HepG2 (cell line): ENCODE results near the gene BCAS3. TPM values are rescaled to one million over a fixed set of nuclear protein-coding genes. Genes with fewer than 3 reads are reported as not detected.

Experiments
- CHD4 ChIP-seq: fragments of 200-600 bp; sonication (generic); IDR thresholded peaks from 2 replicates; pipeline ENCODE4 v1.7.0; 2017; ENCODE audit warnings: mild to moderate bottlenecking, low read length, borderline replicate concordance
- ELF1 ChIP-seq: sonication (generic); formaldehyde crosslinking; IDR thresholded peaks from 2 replicates; pipeline ENCODE4 v1.4.0; 2020; ENCODE audit warnings: missing genetic modification reagents
- SIN3A ChIP-seq: IDR thresholded peaks from 2 replicates; pipeline ENCODE4 v1.6.1; 2011; ENCODE audit warnings: low read depth, mild to moderate bottlenecking, control low read depth, low read length, borderline replicate concordance
- ZFP62 ChIP-seq: sonication (generic); formaldehyde crosslinking; IDR thresholded peaks from 2 replicates; pipeline ENCODE4 v1.4.0; 2020; ENCODE audit warnings: missing genetic modification reagents
- polyA plus RNA-seq, 8 experiments: library from polyadenylated mRNA; depleted of rRNA in 3 of 8; stranded (reverse) in 7 of 8; unstranded in 1 of 8; fragments of >200 nt; fragmentation: Illumina TruSeq in 4 of 8; extraction: Trizol in 4 of 8; gene quantifications; 2 replicates each; pipeline versions ENCODE4 v1.2.1 to v1.2.3, GENCODE V29; 2011 to 2016; ENCODE audit warnings: low read depth in 4 of 8, missing spikeins in 1 of 8, mixed read lengths in 1 of 8; ENCODE audit not compliant: insufficient read depth in 1 of 8
- total RNA-seq, 5 experiments: library from RNA; depleted of rRNA; stranded (reverse); fragments of >200 nt; fragmentation: Illumina TruSeq; extraction: Trizol; gene quantifications; 2 replicates each; pipeline ENCODE4 v1.2.3, GENCODE V29; 2016; ENCODE audit warnings: low read depth in 1 of 5
- TF ChIP-seq, protein P1 (sequence below): sonication (generic); formaldehyde crosslinking; IDR thresholded peaks from 2 replicates; pipeline ENCODE4 v1.4.0; 2020; ENCODE audit warnings: mild to moderate bottlenecking, missing genetic modification reagents
- TF ChIP-seq, protein P2 (sequence below): sonication (generic); formaldehyde crosslinking; IDR thresholded peaks from 2 replicates; pipeline ENCODE4 v1.8.0; 2022; ENCODE audit warnings: missing genetic modification reagents, mild to moderate bottlenecking, borderline replicate concordance

BCAS3 gene
- total and polyA plus RNA-seq, 2 of the 13 experiments (the other 11 are each of a cell fraction or from before 2014, with no cell fraction given), result 10.7 to 11.2 TPM

DNA sequence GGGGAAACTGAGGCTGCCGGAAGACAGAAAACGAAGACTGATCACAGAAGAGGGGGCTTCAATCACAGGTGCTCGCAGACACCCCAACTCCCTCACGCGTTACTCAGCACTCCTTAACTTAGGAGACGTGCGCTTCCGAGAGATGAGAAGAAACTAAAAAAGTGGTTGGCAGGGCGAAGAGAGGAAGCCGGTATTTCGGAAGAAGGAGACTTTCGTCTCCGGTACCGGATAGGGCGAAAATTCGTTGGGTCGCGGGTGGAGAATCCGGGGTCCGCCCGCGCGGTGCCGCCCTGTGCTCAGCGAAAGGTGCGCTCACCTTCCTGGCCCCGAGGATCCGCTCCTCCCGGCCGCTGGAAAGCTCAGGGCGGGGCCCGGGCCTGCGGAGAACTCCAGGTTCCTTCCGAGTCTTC is 721.1 kb downstream of the BCAS3 start (continued):
- TF ChIP-seq, protein P1, sequence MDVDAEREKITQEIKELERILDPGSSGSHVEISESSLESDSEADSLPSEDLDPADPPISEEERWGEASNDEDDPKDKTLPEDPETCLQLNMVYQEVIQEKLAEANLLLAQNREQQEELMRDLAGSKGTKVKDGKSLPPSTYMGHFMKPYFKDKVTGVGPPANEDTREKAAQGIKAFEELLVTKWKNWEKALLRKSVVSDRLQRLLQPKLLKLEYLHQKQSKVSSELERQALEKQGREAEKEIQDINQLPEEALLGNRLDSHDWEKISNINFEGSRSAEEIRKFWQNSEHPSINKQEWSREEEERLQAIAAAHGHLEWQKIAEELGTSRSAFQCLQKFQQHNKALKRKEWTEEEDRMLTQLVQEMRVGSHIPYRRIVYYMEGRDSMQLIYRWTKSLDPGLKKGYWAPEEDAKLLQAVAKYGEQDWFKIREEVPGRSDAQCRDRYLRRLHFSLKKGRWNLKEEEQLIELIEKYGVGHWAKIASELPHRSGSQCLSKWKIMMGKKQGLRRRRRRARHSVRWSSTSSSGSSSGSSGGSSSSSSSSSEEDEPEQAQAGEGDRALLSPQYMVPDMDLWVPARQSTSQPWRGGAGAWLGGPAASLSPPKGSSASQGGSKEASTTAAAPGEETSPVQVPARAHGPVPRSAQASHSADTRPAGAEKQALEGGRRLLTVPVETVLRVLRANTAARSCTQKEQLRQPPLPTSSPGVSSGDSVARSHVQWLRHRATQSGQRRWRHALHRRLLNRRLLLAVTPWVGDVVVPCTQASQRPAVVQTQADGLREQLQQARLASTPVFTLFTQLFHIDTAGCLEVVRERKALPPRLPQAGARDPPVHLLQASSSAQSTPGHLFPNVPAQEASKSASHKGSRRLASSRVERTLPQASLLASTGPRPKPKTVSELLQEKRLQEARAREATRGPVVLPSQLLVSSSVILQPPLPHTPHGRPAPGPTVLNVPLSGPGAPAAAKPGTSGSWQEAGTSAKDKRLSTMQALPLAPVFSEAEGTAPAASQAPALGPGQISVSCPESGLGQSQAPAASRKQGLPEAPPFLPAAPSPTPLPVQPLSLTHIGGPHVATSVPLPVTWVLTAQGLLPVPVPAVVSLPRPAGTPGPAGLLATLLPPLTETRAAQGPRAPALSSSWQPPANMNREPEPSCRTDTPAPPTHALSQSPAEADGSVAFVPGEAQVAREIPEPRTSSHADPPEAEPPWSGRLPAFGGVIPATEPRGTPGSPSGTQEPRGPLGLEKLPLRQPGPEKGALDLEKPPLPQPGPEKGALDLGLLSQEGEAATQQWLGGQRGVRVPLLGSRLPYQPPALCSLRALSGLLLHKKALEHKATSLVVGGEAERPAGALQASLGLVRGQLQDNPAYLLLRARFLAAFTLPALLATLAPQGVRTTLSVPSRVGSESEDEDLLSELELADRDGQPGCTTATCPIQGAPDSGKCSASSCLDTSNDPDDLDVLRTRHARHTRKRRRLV (CRISPR knock-in tag), result no peak
- 0 out of 2 replicates have a peak, but pooled peaks have one; percentile 23 for TF ChIP-seq SIN3A
- no peak for TF ChIP-seq ELF1
- no peak for TF ChIP-seq ZFP62 (CRISPR knock-in tag)
- no peak for TF ChIP-seq CHD4
- TF ChIP-seq, protein P2, sequence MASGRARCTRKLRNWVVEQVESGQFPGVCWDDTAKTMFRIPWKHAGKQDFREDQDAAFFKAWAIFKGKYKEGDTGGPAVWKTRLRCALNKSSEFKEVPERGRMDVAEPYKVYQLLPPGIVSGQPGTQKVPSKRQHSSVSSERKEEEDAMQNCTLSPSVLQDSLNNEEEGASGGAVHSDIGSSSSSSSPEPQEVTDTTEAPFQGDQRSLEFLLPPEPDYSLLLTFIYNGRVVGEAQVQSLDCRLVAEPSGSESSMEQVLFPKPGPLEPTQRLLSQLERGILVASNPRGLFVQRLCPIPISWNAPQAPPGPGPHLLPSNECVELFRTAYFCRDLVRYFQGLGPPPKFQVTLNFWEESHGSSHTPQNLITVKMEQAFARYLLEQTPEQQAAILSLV (CRISPR knock-in tag), result 0 out of 2 replicates have a peak, but pooled peaks have one; percentile 13
